CD4-positive, alpha-beta T cell treated with Interleukin-1 beta for 1 hour (primary cell): ENCODE results near the gene UQCC3.
"Not testable (repeated sequence)": the region's sequence is repeated elsewhere in the genome, so short reads cannot be mapped to it uniquely, and the experiment has no call there.

Experiments
- DNase-seq, 2 donors: peaks; one replicate each; pipeline ENCODE4 v3.0.0-alpha.2; 2020 to 2022

Gene UQCC3, protein sequence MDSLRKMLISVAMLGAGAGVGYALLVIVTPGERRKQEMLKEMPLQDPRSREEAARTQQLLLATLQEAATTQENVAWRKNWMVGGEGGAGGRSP

DNA sequence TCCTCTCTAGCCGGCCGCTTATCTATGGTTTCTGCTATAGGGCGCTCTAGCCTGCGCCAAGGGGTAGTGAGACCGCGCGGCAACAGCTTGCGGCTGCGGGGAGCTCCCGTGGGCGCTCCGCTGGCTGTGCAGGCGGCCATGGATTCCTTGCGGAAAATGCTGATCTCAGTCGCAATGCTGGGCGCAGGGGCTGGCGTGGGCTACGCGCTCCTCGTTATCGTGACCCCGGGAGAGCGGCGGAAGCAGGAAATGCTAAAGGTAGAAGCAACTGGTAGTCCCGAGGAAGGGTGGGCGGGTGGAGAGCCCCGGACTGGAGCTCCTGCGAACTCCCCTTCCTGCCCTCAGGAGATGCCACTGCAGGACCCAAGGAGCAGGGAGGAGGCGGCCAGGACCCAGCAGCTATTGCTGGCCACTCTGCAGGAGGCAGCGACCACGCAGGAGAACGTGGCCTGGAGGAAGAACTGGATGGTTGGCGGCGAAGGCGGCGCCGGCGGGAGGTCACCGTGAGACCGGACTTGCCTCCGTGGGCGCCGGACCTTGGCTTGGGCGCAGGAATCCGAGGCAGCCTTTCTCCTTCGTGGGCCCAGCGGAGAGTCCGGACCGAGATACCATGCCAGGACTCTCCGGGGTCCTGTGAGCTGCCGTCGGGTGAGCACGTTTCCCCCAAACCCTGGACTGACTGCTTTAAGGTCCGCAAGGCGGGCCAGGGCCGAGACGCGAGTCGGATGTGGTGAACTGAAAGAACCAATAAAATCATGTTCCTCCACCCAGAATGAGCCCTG, at the start of gene UQCC3, which contains the start of gene LBHD1:
UQCC3 (plus strand) TSS at position 66 of the 782 bp plus-strand sequence; CDS start at position 139, 73 bp downstream.
LBHD1 (minus strand) TSS at position 660 of the 782 bp plus-strand sequence. CDS start 2,236 bp downstream, outside the sequence.
- peak; percentile 75 to 84 for DNase-seq

DNA sequence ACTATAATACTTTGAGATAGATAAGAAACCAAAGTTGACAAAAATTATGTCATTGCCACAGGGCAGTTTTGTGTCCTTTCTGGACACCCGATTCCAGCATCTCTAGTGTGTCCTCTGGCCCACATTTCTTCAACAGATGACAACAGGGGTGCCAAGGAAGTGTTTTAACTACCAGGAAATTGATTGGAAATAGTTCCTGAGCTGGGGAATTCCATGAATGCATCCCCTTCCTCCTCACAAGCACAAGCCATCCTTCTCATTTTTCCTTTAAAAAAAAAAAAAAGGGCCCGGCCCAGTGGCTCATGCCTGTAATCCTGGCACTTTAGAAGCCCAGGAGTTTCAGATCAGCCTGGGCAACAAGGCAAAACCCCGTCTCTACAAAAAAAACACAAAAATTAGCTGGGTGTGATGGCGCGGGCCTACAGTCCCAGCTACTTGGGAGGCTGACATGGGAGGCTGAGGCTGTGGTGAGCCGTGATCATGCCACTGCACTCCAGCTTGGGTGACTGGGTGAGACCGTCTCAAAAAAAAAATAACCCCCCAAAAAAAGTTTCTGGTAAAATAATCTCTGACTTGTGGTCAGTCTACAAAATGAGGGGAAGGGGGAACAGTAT, 48.9 kb upstream of the UQCC3 start:
- no peak for DNase-seq

DNA sequence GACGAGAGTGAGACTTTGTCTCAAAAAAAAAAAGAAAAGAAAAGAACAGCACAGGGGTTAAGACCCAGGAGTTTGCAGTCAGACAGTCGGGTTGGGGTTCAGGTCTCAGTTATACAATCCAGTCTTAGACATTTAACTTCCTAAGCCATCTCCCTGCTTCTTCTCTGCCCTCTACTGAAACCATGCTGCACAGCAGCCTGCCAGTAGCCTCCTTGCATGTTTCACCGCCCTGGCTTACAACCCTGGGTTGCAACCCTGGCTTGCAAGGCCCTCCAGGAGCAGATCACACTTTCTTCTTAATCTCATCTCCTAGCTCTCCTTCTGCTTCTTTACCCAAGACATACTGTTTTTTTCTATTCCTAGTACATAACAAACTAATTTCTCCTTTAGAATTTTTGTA, 43.8 kb upstream of the UQCC3 start:
- no peak for DNase-seq

DNA sequence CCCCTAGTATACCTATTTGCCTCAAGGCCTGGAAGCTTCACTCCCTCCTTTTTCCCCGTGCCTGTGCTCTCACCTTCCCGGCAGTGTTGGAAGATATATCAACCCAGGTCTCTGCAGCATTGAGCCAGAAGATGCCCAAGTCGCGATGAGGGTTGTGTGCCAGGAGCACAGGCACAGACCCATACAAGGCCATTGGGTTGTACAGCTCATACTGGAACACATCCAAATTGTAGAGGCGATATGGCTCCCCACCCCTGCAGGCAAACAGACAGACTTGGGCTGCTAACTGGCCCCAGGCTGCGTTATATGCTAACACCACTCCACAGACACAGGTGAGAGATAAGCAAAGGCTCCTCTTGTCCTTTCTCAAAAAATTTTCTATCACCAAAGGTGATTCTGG, 39.0 kb upstream of the UQCC3 start:
- DNase-seq: no peak

DNA sequence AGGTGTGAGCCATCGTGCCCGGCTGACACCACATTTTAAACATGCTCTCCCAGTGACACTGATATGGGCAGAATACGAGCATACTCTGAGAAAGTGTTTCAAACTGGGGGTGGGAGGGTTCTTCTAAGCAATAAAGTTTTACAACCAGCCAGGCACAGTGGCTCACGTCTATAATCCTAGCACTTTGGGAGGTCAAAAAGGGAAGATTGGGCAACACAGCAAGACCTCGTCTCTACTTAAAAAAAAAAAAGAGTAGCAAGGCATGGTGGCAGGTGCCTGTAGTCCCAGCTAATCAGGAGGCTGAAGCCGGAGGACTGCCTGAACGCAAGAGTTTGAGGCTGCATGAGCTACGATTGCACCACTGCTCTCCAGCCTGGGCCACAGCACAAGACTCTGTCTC, 27.3 kb upstream of the UQCC3 start:
- no peak for DNase-seq

DNA sequence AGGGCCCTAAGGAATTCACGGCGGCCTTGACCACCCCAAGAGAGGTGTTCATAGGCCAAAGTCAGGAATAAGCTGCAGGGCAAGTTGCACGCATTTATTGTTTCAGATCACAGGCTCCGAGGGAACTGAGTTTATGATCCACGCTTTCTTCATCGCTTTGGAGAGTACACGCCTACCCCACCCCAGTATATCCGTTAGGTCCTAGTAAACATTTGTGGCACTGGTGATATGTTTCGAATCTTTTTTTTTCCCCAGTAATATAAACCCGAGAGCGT, 25.9 kb upstream of the UQCC3 start:
- DNase-seq: no peak

DNA sequence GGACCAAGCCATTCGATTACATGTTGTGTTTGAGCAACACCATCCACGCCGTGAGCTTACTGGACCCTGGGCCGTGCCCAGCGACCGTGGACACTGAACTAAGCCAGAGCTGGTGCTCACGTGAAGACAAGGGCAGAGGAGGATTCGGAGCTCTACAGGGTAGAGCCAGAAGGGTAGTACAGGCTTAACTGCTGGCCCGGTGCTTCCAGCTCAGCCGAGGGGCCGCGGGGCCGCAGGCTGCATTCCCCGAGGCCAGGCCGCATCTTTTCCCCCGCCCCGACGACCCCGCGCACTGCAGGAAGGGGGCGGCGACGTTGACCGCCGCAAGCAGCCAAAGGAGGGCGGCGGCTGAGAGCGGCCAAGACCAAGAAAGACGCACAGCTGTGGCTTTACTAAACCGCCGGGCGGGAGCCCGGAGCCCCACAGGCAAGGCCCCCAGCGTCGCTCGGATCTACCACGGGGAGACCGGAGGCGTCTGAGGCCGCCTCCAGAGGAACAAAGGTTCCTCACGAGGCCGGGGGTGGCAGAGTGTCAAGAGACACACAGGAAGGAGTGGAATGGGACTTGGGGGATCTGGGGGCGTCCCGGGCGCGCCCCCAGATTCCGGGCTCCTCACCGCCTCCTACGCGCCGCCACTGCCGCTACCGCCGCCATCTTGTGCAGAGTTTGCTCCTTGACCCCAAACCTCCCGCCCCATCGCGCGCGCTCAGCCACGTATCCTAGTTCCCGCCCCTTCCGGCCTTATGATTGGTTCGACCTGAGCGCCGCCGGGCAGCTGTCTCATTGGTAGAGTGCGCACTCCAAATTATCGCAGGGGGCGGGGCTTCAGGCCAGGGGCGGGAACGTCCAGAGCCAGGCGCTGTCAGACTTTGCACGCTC, 25.3 kb upstream of the UQCC3 start, which contains the start of gene GANAB:
GANAB (minus strand) TSS at position 668 of the 879 bp plus-strand sequence; CDS start at position 654, 14 bp downstream.
- peak; percentile 98 to 99 for DNase-seq

DNA sequence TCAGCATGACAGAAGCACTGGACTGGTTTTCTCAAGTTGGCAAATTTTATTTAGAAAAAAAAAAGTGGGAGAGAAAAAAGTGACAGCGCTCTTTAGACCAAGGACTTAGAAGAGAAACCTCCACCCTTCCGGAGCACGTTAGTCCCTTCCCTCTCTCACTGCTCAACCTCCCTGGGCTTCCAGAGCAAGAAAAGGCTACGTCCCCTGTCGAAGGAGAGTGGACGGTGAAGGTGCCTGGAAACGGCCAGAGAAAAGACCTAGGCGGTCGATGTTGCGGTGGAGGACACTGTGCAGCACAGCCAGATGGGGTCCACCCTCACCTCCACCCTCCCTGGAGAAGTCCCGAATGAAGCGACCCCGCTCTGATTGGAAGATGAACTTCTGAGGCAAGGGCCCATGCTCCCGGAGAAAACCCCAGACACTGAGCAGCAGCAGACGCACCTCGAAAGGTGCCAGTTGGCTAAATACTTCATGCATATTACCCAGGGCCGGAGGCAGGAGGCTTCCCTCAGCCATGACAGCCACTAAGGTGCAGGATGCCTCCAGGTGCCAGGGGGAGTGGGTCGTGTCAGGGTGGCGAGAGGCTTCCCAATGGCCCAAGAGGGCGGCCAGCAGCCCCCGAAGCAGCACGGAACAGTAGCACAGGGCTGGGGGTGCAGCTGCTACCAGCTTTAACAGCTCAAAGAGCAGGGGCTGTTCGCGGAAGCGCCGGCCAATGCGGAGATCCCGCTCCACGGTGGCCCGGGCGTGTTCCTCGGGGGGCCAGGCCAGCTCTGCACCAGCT, 24.5 kb upstream of the UQCC3 start:
- DNase-seq: no peak

DNA sequence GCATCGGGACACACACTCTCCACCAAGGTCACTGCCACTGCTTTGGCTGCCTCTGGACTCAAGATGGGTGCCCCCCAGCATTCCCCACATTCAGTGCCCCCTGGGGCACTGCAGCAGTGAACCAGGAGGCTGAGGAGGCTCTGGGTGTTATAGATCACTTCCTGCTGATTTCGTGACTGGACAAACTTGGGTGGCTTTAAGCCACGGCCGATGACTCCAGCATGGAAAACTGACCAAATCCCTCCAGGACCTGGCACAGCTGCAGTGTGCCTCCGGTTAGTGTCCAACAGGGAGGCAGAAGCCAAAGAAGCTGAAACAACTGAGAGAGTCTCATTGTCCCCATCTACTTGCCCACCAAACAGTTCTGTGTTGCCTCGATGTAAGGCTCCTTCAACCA, 23.9 kb upstream of the UQCC3 start:
- DNase-seq: no peak

DNA sequence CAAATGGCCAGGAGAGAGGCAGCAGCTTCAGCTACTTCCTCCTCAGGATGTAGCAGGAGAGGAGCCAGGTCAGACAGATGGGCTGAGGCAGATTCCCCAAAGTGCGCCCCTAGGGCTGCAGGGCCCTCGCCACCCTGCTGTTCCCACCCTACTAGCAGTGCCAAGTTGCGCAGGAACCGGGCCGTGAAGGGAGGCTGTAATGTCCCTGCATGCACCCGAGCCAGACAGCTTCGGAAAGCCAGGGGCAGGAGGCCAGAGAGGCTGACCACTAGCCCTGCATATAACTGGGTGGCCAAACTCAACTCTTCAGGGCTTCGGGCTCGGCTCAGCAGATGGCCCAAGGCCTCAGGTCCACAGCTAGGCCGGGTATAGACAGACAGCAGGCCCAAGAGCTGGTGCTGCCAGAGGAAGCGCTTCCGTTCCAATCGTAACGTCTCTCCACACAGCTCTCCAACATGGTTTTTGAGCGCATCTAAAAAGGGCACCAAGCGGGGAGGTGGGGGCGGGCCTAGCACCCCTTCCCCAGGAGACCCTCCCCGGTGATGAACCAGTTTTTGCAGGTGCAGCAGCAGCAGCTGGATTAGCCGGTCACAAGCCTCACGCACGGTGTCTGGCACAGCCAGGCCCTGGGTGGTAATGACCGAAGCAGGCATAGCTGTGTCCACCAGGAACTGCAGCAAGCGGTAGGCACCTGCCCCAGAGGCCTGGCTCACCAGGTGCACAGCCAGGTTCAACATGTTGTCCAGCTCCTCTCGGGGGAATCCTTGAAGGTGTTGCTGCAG, 23.1 kb upstream of the UQCC3 start:
- DNase-seq: no peak

DNA sequence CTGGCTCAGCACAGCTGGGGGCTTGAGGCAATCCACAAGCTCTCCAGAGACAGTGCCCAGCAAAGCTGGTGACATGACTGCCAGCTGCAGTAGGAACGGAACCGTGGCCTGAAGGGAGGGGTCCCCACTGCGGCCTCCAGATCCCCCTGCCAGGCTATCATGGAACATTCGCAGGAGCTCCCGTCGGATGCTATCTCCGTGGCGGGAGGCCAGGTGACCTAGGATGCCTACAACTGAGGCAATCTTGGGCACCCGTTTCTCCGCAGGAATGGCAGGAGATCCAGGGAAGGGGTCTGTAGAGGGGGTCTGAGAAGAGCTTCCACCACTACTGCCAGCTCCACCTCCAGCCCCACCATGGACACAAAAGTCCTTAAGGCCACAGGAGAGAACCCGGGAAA, 22.5 kb upstream of the UQCC3 start:
- no peak for DNase-seq

DNA sequence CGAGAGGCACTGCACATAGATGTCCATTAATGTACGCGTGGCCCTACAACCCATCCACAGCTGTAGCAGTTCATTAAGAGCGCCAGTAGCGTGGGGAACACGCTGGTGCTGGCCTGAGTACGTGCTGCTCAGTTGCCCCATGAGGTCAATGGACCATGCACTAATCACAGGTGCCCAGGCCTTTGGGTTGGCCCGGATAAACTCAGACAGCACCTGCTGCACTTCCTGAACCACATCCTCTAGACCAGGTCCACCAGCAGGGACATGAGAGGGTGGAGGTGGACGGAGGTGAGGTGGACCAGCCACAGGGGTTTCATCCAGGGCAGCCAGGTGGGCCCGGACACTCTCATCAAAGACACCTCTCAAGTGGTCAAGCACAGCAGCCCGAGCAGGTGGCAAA, 22.0 kb upstream of the UQCC3 start:
- DNase-seq: no peak

DNA sequence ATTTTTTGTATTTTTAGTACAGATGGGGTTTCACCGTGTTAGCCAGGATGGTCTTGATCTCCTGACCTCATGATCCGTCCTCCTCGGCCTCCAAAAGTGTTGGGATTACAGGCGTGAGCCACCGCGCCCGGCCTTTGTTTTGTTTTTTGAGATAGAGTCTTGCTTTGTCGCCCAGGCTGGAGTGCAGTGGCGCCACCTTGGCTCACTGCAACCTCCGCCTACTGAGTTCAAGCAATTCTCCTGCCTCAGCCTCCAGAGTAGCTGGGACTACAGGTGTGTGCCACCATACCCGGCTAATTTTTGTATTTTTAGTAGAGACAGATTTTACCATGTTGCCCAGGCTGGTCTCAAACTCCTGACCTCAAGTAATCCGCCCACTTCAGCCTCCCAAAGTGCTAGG, 21.2 kb upstream of the UQCC3 start:
- DNase-seq: not testable (repeated sequence)

DNA sequence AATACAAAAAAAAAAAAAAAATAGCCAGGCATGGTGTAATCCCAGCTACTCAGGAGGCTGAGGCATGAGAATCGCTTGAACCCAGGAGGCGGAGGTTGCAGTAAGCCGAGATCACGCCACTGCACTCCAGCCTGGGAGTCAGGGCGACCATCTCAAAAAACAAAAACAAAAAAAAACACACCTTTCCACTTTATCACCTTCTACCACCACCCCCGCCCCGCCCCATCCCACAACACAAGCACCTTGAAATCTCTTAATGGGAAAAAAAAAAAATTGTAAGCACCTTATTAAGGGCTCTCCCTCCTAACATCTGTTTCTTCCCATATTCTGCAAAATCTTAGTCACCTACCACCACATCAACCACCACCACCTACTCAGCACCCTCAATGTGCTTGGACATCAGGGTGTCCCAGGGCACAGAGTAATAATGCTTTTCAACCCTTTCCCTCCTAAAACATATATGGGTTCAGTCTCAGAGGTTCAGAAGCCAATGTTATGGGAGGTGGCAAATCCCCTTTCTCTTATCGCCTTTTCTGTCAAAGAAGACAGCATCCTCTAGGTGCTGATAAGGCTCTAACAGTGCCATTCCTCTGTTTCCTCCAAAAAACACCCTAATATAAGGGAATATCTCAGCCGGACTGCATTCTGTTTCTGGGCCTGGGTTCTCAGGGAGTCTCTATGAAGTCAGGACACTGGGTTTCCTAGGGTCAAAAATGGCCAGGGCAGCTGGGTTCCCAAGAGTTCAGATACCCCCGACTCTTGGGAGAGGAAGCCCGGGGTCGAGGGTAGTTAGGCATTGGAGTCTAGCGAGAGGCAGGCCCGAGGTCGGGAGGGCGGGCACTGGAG, 19.1 kb upstream of the UQCC3 start:
- peak in 1 of 2 donors; percentile 69 for DNase-seq

DNA sequence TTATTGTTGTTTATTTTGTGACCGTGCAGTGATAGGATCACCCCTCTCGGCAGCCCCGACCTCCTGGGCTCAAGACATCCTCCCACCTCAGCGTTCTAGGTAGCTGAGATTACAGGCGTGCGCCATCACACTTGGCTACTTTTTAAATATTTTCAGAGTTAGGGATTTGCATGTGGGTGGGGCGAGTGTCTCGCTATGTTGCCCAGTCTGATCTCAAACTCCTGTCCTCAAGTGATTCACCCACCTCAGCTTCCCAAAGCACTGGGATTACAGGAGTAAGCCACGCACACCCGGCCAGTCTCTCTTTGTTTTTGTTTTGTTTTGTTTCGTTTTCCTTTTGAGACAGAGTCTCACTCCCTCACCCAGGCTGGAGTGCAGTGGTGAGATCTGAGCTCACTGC, 17.2 kb upstream of the UQCC3 start:
- DNase-seq: no peak

DNA sequence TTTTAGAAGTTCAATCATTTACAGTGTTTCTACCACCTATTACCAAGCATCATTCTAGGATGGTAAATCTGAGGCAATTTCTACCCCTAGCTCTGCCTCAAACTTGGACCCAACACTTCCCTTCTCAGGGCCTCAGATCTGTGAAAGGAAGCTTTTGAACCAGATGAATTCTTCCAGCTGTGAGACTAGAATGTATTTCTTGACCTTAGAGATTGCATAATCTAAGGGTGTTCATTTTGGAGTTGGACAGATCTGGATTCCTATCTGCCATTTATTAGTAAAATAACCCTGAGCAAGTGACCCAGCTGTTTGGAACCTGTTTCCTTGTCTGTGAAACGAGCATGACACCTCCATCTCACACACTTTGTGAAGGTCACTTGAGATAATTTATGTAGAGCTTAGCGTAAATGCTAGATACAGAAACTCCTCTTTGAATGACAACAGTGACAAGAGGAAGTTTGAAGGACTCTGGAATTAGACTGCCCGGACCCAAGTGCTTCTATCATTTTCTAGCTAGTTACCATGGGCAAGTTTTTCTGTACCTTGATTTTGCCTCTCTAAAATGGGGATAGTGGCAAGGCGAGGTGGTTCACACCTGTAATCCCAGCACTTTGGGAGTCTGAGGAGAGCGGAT, 14.6 kb upstream of the UQCC3 start:
- DNase-seq: no peak

DNA sequence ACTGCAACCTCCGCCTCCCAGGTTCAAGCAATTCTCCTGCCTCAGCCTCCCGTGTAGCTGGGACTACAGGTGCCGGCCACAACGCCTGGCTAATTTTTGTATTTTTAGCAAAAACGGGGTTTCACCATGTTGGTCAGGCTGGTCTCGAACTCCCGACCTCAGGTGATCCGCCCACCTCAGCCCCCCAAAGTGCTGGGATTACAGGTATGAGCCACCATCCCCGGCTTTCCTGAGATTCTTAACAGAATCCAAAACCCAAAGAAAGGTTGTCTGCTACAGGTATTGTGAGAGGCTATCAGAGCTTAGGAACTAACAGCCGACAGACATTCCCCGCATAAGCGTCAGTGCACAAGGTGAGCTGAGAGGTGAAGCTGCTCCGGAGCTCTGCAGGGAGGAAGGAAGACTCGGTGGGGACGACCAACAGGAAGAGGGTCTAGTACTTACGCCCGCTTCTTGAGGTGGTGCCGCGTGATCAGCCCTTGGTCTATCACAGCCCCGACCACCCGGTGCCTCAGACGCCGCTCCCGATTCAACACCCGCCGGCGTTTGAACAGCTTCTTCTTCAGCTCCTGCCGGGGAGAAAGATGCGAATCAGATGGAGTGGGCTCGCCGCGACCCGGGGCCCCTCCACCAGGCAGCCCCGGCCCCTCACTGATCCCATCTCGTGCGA, 6.9 kb upstream of the UQCC3 start:
- DNase-seq: peak; percentile 61 to 63

DNA sequence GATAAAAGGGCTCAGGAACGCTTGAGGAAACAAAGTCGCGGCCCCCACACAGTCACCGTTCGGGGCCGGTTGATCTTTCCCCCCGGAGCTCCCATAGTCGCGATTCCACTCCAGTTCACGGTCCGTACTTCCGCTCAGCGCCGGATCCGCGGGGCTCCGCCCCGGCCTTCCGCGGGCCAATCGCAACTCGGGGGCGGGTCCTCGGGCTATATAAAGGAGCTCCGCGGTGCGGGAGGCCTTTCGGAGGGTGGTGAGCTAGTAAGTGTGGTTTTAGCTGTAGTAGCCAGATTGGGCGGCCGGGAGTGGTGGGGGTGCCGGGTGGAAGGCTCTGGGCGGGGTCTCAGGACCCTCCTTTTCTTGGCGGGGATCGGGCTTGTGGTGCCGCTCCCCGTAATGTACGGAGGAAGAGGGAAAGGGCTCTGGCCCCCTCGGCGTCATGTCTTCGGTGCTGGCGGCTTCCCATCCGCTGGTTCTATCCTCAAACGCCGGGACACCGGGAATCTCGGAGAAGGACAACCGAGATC, 6.3 kb upstream of the UQCC3 start, which contains the start of the genes C11orf98 and CSKMT:
C11orf98 (minus strand) TSS at position 136 of the 524 bp plus-strand sequence; CDS start at position 95, 41 bp downstream.
CSKMT (plus strand) TSS at position 238 of the 524 bp plus-strand sequence. CDS start 568 bp downstream, outside the sequence.
- DNase-seq: peak; percentile 93 to 97
